Hepatocyte (in vitro differentiated cells): ENCODE measurements around the gene BLOC1S5. TPM values are rescaled to one million over a fixed set of nuclear protein-coding genes. Genes with fewer than 3 reads are reported as not detected.
"Not testable (repeated sequence)": the region's sequence is repeated elsewhere in the genome, so short reads cannot be mapped to it uniquely, and the experiment has no call there.

ENCODE experiments used
- DNase-seq: peaks from one replicate; pipeline ENCODE4 v3.0.0-alpha.2; 2016; ENCODE audit warnings: low spot score
- H2AFZ ChIP-seq: fragments of 200-600 bp; sonication (generic); 2 replicates; pipeline ENCODE4 v1.6.0; 2016; ENCODE audit warnings: antibody characterized with exemption, mild to moderate bottlenecking
- H3K27ac ChIP-seq: fragments of 200-600 bp; sonication (generic); 2 replicates; pipeline ENCODE4 v1.5.1; 2016; ENCODE audit warnings: mild to moderate bottlenecking
- H3K27me3 ChIP-seq: fragments of 200-600 bp; sonication (generic); 2 replicates; pipeline ENCODE4 v1.6.1; 2016
- H3K36me3 ChIP-seq: fragments of 200-600 bp; sonication (generic); replicated peaks from 2 replicates; pipeline ENCODE4 v1.5.1; 2016; ENCODE audit warnings: low read depth; ENCODE audit not compliant: insufficient read depth
- H3K4me1 ChIP-seq: fragments of 200-600 bp; sonication (generic); 2 replicates; pipeline ENCODE4 v1.5.1; 2016; ENCODE audit warnings: mild to moderate bottlenecking, moderate library complexity; ENCODE audit not compliant: insufficient read depth
- H3K4me2 ChIP-seq: fragments of 200-600 bp; sonication (generic); 2 replicates; pipeline ENCODE4 v1.6.0; 2016
- H3K4me3 ChIP-seq: fragments of 200-600 bp; sonication (generic); 2 replicates; pipeline ENCODE4 v1.5.1; 2016; ENCODE audit warnings: mild to moderate bottlenecking
- H3K79me2 ChIP-seq: fragments of 200-600 bp; sonication (generic); 2 replicates; pipeline ENCODE4 v1.6.0; 2017; ENCODE audit warnings: mild to moderate bottlenecking
- H3K9me2 ChIP-seq: fragments of 200-600 bp; sonication (generic); replicated peaks from 2 replicates; pipeline ENCODE4 v1.6.0; 2017; ENCODE audit warnings: mild to moderate bottlenecking; ENCODE audit not compliant: insufficient read depth
- H3K9me3 ChIP-seq: fragments of 200-600 bp; sonication (generic); 2 replicates; pipeline ENCODE4 v1.5.1; 2016; ENCODE audit warnings: low read depth, mild to moderate bottlenecking
- H4K20me1 ChIP-seq: fragments of 200-600 bp; sonication (generic); 2 replicates; pipeline ENCODE4 v1.6.0; 2016; ENCODE audit warnings: mild to moderate bottlenecking; ENCODE audit not compliant: insufficient read depth, poor library complexity, severe bottlenecking
- EZH2 ChIP-seq: fragments of 200-600 bp; sonication (generic); IDR thresholded peaks from 2 replicates; pipeline ENCODE4 v1.6.1; 2016; ENCODE audit warnings: antibody characterized with exemption, mild to moderate bottlenecking, borderline replicate concordance
- EZH2phosphoT487 ChIP-seq: fragments of 200-600 bp; sonication (generic); IDR thresholded peaks from one replicate; pipeline ENCODE4 v1.6.1; 2018; ENCODE audit warnings: antibody characterized with exemption, mild to moderate bottlenecking, low read depth, moderate library complexity; ENCODE audit not compliant: unreplicated experiment, severe bottlenecking
- WGBS: methylation state at CpG from one replicate; pipeline ENCODE4 v1.1.6; 2016; ENCODE audit warnings: low lambda C conversion rate; ENCODE audit errors: missing lambda C conversion rate; 5-methylcytosine and 5-hydroxymethylcytosine counted together
- polyA plus RNA-seq: library from polyadenylated mRNA; unstranded; fragments of >200 nt; fragmentation: Nextera tagmentation; extraction: Ambion mirVana; gene quantifications from 2 replicates; pipeline ENCODE4 v1.2.1, GENCODE V29; 2016
- total RNA-seq: library from RNA; depleted of rRNA; stranded (reverse); fragments of >200 nt; gene quantifications from 2 replicates; pipeline ENCODE4 v1.2.3, GENCODE V29; 2014
- TF ChIP-seq, protein P1 (sequence below): fragments of 200-600 bp; sonication (generic); IDR thresholded peaks from 2 replicates; pipeline ENCODE4 v1.5.1; 2016; ENCODE audit warnings: antibody characterized with exemption, mild to moderate bottlenecking; ENCODE audit not compliant: poor library complexity

Gene BLOC1S5
- total and polyA plus RNA-seq, 2 experiments from 2014 or later = 9.9 to 17.6 TPM

DNA sequence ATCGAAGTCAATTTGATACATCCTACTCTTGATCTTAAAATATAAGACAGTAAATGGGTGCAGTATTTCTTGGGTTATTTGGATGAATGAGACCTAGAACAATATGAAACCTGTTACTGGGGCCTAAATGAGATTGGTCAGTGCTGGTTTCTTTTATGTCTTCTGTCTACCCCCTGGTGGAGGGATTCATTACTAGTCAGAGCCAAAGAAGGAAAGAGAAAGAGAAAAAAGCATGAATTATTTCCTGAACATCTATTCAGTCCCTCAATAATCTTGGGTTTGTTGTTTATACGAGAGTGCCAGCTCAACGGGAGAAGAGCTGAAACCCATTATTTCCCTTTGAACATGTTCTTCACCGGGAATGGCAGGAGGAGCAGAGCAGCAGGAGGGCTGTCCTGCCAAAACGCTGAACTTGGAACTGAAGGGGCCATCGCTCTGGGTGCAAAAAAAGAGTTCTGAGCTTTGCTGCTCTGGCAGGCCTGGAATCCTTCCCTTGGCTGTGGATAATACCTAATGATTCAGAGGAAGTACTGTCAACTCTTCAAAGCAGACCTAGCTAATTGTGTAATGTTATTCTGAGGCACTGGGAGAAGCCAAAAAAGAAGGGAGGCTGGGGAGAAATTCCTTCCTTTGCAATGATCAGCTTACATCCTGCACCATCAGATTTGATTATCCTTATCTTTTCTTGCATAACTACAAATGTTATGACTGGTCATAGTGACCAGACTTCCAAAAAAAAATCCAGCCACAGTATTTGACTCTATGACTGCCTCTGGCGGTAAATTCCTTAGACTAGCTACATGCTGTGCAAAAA, 72.0 kb downstream of the BLOC1S5 start:
- peak overlapping the region; percentile 13 for H3K27ac ChIP-seq

DNA sequence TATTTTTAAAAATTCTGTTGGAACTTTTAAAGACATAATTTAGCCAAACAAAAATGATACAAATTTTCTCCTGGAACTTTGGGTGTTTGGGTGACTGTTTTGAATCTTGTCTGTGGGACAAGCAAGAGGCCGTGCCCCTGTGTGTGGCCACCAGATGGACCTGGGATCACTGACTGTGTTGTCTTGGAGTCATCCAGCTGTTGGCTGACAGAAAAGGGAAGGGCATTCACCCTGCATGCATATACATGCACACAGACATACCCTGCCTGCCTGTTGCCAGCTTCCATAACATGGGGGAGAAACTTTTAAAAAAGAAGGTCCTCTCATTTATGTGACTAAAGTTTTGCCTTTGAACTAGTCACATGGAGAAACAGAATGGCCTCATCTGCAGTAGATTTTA, 72.7 kb downstream of the BLOC1S5 start:
- H3K9me2 ChIP-seq = no peaks in the 10 kb centered on the region
- no peaks in the 10 kb centered on the region for H4K20me1 ChIP-seq
- H3K27ac ChIP-seq = no peak overlapping the region
- TF ChIP-seq EZH2 (no peak), EZH2phosphoT487 (no peak)
- TF ChIP-seq, protein P1, sequence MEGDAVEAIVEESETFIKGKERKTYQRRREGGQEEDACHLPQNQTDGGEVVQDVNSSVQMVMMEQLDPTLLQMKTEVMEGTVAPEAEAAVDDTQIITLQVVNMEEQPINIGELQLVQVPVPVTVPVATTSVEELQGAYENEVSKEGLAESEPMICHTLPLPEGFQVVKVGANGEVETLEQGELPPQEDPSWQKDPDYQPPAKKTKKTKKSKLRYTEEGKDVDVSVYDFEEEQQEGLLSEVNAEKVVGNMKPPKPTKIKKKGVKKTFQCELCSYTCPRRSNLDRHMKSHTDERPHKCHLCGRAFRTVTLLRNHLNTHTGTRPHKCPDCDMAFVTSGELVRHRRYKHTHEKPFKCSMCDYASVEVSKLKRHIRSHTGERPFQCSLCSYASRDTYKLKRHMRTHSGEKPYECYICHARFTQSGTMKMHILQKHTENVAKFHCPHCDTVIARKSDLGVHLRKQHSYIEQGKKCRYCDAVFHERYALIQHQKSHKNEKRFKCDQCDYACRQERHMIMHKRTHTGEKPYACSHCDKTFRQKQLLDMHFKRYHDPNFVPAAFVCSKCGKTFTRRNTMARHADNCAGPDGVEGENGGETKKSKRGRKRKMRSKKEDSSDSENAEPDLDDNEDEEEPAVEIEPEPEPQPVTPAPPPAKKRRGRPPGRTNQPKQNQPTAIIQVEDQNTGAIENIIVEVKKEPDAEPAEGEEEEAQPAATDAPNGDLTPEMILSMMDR = no peak
- H3K36me3 ChIP-seq = no peaks in the 10 kb centered on the region
- H3K9me3 ChIP-seq = no peaks in the 10 kb centered on the region
- 78% methylated on average over 1 of the region's 1 CpG for WGBS
- no peaks in the 10 kb centered on the region for H3K79me2 ChIP-seq
- H3K27me3 ChIP-seq = no peaks in the 10 kb centered on the region
- no peak overlapping the region for H3K4me2 ChIP-seq
- no peak overlapping the region for H2AFZ ChIP-seq
- DNase-seq = no peak
- H3K4me1 ChIP-seq = no peaks in the 10 kb centered on the region
- no peak overlapping the region for H3K4me3 ChIP-seq

More for the DNA sequence above, 72.0 kb downstream of the BLOC1S5 start:
- WGBS = 54% methylated on average over 7 of the region's 7 CpGs
- TF ChIP-seq EZH2phosphoT487 = no peak
- TF ChIP-seq EZH2 = no peak
- TF ChIP-seq, protein P1 = peak; percentile 56
- Histone ChIP-seq H3K9me3 (no peaks in the 10 kb centered on the region), H3K27me3 (no peaks in the 10 kb centered on the region), H3K36me3 (no peaks in the 10 kb centered on the region), H3K4me1 (no peaks in the 10 kb centered on the region), H3K9me2 (no peaks in the 10 kb centered on the region), H3K4me3 (no peak overlapping the region), H3K4me2 (no peak overlapping the region), H2AFZ (no peak overlapping the region), H3K79me2 (no peaks in the 10 kb centered on the region), H4K20me1 (no peaks in the 10 kb centered on the region)
- peak; percentile 44 for DNase-seq

- Histone ChIP-seq H4K20me1 (no peaks in the 10 kb centered on the region), H3K36me3 (no peaks in the 10 kb centered on the region), H3K9me2 (no peaks in the 10 kb centered on the region), H3K4me3 (no peak overlapping the region), H3K4me2 (no peak overlapping the region), H3K27ac (no peak overlapping the region), H3K4me1 (no peaks in the 10 kb centered on the region), H2AFZ (no peak overlapping the region), H3K27me3 (no peaks in the 10 kb centered on the region), H3K79me2 (no peaks in the 10 kb centered on the region), H3K9me3 (no peaks in the 10 kb centered on the region)
- TF ChIP-seq EZH2 = no peak
- TF ChIP-seq, protein P1 = no peak
- no peak for TF ChIP-seq EZH2phosphoT487
- DNase-seq = no peak
- 96% methylated on average over 31 of the region's 31 CpGs for WGBS
Observed at GRCh38 chr6:7986219-7986618, 78.0 kb downstream of the BLOC1S5 start.

- H3K79me2 ChIP-seq, DNase-seq, H3K36me3 ChIP-seq, H4K20me1 ChIP-seq, H3K4me3 ChIP-seq, H3K27me3 ChIP-seq, H2AFZ ChIP-seq, H3K9me3 ChIP-seq, H3K9me2 ChIP-seq, H3K4me2 ChIP-seq, H3K27ac ChIP-seq, H3K4me1 ChIP-seq: not testable (repeated sequence)
- WGBS = 87% methylated on average over 6 of the region's 6 CpGs
Observed at GRCh38 chr6:7983967-7984366, 80.2 kb downstream of the BLOC1S5 start.
